Forelimb muscle (tissue), 1 donor: ENCODE results near the gene NRBF2. TPM values are rescaled to one million over a fixed set of nuclear protein-coding genes. Genes with fewer than 3 reads are reported as not detected.
"Not testable (repeated sequence)": the region's sequence is repeated elsewhere in the genome, so short reads cannot be mapped to it uniquely, and the experiment has no call there.

Source experiments
- DNase-seq: peaks from one replicate; pipeline ENCODE4 v3.0.0-alpha.2; 2013; ENCODE audit warnings: low read depth
- polyA plus RNA-seq: library from polyadenylated mRNA; unstranded; fragments of 120-200 nt; gene quantifications from one replicate; pipeline ENCODE4 v1.2.1, GENCODE V29; 2013; ENCODE audit not compliant: insufficient read length

Gene NRBF2
- polyA plus RNA-seq, 1 donor: 14.5 TPM

DNA sequence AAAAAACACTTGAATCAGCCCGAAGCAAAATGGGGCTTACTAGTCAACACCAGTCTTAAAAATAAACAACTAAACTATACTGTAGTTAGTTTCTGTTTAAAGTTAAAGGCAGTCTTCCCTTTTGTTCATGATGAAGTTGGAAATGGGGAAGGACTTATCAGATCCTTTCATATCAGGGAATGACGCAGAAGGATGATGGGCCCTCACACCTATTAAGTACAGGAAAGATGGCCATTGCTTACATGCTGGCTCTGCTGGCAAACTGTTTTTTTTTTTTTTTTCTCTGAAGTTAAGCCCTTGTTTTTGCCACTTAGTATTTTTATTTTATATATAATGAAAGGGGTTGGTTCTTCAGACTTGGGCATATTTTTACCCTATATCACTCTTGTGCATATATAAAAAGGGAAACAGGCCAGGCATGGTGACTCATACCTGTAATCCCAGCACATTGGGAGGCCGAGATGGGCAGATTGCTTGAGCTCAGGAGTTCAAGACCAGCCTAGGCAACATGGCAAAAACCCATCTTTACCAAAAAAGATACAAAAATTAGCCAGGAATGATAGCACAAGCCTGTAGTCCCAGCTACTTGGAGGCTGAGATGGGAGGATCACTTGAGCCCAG, 16.6 kb upstream of the NRBF2 start:
- DNase-seq: no peak

- no peak for DNase-seq
Observed at GRCh38 chr10:63119041-63119440, 14.1 kb upstream of the NRBF2 start.

DNA sequence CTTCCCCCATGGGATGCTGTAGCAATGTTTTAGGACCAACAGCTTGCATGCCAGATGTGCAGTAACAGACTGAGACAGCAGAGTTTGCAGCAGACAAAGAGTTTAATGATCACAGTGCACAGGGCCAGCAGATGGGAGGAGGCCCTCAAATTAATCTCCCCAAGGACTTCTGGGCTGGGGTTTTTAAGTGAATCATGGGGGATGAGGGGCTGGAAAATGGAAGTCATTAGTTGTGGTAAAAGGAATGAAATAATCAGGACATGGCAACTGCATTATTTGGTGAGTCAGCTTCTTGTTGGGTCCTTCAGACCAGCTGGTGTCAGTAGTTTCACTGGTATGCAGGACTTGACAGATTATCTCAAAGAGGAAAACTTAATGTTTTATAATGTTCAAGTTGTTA, 12.6 kb upstream of the NRBF2 start:
- DNase-seq: no peak

DNA sequence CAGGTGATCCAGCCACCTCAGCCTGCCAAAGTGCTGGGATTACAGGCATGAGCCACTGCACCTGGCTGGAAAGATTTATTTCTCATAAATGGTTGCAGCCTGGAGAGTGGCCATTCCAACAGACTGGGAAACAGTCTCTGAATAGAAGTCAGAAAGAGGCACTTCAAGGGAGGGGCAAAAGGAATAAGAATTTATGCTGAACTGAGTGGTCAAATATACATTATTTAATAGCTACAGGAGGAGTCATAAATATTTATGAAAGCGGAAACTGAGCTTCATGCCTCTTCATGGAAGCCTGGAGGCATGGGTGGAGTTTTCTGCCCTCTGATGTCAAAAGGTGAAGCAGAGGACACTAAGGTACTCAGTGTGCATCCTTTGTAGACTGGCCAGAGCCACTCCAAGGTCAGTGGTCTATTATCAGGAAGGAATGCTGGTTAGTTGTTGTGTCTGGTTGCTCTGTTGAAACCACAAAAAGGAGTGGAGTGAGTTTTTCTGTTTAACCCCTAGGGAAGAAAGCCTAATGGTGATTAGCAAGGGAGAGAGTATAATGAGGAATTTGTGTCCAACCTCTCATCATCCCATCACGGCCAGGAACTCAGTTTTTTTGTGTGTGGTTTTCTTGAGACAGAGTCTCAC, 9.3 kb upstream of the NRBF2 start:
- no peak for DNase-seq

DNA sequence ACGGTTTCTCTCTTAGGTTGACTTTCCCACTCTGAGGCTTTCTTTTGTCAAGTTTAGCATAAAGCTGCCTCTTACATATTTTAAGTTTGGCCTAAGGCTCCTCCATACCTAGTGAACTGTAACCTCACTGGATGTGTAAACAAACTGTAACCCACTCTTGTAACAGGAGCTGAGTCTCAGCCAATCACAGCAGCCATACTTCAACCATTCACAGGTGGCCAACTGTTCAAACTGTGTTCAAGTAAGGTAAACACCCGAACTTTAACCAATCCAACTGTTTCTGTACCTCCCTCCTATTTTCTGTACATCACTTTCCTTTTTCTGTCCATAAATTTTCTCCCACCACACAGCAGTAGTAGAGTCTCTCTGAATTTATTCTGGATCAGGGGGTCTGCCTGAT, 7.7 kb upstream of the NRBF2 start:
- no peak for DNase-seq

- DNase-seq: no peak
Observed at GRCh38 chr10:63128443-63128842, 4.7 kb upstream of the NRBF2 start.

DNA sequence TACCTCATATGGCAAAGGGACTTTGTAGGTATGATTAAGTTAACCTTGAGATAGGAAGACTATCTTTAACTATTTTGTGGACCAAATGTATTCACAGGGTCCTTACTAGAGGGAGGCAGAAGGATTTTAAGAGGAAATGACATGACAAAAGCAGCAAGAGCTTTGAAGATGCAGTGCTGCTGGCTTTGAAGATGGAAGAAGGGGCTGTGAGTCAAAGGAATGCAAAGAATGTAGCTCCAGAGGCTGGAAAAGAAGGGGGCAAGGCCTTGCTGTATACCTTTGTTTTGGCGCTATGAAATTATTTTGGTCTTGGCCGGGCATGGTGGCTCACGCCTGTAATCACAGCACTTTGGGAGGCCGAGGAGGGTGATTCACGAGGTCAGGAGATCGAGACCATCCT, 3.2 kb upstream of the NRBF2 start:
- no peak for DNase-seq

DNA sequence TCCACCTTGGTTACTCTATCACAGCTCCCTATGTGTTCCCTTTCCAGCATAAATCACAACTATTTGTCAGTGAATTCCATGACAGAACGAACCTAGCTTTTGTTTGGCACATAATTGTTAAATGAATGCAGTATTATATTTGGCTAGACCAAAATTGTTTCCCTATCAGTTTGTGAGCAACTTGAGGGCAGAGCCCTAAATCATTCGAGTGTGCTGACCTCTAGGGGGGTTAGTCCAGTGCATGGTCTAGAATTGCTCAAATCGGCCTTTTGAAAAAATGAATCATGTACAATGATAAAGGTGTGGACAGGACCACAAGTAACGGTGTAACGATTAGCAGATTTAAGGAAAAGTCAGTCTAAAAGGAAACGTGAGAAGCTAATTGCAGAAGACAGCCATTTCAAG, 475 bp upstream of the NRBF2 start:
- no peak for DNase-seq

DNA sequence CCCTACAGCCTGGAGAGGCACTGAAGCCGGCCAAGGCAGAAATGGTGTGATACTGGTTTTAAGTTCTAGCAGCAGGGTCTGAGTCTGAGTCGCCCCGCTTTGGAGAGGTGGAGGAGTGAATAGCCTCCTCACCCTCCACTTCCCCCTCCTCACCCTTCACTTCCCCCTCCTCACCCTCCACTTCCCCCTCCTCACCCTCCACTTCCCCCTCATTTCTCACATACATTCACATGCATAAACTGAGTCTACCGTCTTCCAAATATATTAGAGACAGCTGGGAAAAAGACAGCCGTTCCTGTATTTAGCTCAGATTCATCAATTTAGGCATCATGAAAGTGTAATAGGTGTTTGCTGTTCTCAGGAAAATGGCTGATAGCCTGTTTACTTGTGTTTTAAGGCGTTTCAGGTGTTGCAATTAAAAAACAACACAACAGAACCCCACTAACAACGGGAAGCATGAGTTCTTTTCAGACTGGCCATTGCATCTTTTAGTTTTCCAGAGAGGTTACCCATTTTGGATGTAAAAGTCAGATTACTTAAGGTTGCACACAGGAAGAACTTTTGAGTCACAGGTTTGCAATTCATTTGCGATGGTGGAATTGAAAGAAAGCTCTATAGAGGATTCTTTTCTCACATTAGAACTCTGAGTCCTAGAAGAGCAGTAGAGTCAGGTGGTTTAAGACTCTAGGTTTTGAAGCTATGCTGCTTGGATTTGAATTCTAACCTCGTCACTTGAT, 861 bp downstream of the NRBF2 start:
- no peak for DNase-seq

GRCh38 chr10:63137306-63137705, 4.2 kb downstream of the NRBF2 start:
- DNase-seq: no peak

DNA sequence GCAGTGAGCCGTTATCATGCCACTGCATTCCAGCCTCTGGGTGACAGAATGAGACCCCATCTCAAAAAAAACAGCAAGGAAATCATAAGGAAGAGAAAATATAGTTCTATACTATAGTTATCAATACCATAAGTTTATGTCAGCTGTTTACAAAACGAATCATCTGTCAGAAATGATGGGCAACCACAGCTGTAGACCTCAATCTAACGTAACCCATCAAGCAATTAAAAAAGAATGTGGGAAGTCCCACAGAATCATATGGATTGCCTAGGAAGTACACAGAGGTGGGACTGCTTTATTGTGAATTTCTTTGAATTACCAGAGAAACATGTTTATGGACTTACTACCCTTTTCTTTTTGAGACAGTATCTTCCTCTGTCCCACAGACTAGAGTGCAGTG, 6.9 kb downstream of the NRBF2 start:
- DNase-seq: no peak

GRCh38 chr10:63142136-63142535, 9.0 kb downstream of the NRBF2 start:
- DNase-seq: no peak

DNA sequence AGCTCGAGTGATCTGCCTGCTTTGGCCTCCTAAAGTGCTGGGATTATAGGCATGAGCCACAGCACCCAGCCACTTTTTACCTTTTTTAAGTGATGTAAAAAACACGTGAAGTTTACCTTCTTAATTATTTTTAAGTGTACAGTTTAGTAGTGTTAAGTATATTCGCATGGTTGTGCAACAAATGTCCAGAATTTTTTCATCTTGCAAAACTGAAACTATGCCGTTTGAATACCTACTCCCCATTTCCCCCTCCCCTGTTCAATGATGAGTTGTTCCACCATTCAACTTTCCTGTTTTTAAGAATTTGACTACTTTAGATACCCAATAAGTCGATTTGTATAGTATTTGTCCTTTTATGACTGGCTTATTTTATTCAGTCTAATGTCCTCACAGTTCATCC, 10.9 kb downstream of the NRBF2 start:
- DNase-seq: no peak

DNA sequence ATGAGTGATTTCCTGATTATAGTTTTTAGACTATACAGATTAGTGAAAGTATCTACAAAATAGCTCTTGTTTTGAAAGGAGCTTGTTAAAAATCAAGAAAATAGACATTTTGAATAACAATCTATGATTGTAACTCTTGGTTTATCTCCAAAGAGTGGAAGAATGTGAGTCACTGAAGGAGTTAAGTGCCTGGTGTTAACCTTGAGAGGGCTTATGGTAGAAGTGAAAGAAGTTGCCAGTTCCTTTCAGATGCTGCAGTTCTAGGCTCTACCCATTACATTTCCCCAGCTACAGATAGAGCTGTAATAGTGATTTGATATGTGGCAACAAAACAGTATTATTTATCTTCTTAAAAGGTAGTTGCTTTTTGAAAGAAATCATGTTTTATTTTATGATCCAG, 12.7 kb downstream of the NRBF2 start:
- no peak for DNase-seq

DNA sequence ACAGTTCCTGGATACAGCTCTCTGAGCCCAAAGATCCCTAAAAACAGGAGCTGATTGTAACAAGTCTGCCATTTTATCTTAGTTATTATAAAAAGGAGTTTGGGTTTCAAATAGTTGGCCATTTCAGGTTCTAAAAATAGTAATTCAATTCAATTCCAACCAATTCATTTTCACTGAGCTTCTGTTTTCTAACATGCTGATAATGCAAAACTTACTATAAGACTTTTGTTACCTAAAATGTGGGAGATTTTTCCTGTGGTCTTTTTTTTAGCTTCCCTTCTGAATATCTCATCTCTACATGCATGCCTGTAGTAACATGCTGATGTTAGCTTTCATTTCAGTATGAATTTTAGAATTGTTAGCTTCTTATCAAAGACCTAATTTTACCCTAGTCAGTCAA, 13.4 kb downstream of the NRBF2 start:
- no peak for DNase-seq

- no peak for DNase-seq
Observed at GRCh38 chr10:63150745-63151144, 17.6 kb downstream of the NRBF2 start.

DNA sequence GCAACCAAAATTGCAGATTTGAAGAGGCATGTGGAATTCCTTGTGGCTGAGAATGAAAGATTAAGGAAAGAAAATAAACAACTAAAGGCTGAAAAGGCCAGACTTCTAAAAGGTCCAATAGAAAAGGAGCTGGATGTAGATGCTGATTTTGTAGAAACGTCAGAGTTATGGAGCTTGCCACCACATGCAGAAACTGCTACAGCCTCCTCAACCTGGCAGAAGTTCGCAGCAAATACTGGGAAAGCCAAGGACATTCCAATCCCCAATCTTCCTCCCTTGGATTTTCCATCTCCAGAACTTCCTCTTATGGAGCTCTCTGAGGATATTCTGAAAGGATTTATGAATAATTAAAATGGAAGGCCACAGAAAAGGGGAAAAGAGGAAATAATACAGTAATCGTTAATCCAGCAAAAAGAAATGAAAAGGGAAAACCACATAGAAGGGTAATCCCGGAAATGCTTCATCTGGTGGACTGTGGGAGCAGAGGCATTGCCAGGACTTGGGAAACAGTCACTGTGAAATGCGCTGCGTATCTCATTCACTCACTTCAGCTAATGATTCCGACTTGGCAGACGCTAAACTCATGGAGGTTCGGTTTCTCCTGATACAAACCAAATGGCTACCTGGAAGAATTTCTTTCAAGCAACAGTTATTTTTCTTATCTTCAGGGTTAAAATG, 20.9 kb downstream of the NRBF2 start:
- not testable (repeated sequence) for DNase-seq

- DNase-seq: no peak
Observed at GRCh38 chr10:63154546-63155387, 21.6 kb downstream of the NRBF2 start.

DNA sequence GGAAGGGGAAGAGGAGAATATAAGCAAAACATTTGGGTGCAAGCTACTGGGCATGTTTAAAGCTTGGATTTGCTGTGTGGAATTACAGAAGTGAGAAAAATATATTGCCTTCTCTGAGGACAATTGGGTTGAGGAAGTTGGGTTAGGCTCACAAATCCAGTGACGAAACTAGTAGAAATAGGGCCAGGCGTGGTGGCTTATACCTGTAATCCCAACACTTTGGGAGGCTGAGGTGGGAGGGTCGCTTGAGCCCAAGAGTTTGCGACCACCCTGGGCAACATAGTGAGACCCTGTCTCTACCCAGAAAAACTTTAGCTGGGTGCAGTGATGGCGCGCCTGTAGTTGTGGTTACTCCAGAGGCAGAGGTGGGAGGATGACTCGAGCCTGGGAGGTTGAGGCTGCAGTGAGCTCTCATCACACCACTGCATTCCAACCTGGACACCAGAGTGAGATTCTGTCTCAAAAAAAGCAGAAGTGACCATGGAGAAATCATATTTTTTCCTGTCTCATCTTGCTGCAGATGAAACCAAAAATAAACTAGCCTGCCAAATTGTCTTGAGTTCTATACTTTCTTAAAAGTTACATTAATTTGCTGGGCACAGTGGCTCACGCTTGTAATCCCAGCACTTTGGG, 22.4 kb downstream of the NRBF2 start:
- DNase-seq: no peak

DNA sequence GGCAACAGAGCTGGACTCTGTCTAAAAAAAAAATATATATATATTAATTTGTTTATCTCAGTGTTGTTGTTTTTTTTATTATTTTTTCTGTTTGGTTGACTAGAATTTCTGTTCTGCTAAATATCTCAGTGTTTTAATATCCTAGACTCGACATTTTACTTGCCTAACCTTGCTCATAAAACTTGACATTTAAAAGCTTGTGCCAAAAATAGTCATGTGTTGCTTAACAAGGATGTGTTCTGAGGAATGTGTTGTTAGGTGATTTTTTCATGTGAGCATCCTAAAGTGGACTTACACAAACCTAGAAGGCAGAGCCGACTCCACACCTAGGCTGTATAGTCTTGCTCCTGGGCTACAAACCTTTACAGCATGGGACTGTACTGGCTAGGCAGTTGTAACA, 23.1 kb downstream of the NRBF2 start:
- no peak for DNase-seq
